ENCODE data around the gene PTPRH. TPM values are rescaled to one million over a fixed set of nuclear protein-coding genes. Genes with fewer than 3 reads are reported as not detected.

The PTPRH gene
- total RNA-seq, 1 donor from 2014 or later = not detected

DNA sequence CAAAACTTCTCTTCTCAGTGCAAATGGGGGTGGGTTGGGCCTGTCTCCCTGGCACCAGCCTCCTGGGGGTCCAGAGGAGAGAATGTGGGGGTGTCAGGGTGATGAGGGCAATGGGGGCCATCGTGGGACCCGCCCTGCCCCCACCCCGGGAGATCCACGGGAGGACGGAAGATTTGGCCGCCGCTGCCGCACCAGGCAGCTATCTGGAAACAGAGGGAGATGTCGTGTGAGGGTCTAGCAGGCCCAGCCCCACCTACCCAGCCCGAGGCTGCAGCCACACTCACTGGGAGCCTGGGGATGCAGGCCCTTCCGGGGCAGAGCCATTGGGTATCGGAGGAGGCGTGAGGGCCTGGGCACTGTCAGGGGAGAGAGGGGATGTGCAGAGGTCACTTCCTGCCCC is 21.0 kb upstream of the PTPRH start:
- no peak for DNase-seq (ENCODE audit: extremely low spot score, unreplicated experiment)
- Mint-ChIP-seq H3K4me3 (ENCODE audit: unreplicated experiment) (no peak overlapping the region), H3K36me3 (ENCODE audit: unreplicated experiment) (peaks cover 26% of the 10 kb centered on the region), H3K4me1 (ENCODE audit: unreplicated experiment) (no peaks in the 10 kb centered on the region), H3K27me3 (ENCODE audit: unreplicated experiment) (no peaks in the 10 kb centered on the region), H3K27ac (ENCODE audit: unreplicated experiment) (no peak overlapping the region), H3K9me3 (ENCODE audit: unreplicated experiment) (no peaks in the 10 kb centered on the region)
- TF ChIP-seq CTCF (IDR thresholded peaks at IDR 0.05) = no peak

DNA sequence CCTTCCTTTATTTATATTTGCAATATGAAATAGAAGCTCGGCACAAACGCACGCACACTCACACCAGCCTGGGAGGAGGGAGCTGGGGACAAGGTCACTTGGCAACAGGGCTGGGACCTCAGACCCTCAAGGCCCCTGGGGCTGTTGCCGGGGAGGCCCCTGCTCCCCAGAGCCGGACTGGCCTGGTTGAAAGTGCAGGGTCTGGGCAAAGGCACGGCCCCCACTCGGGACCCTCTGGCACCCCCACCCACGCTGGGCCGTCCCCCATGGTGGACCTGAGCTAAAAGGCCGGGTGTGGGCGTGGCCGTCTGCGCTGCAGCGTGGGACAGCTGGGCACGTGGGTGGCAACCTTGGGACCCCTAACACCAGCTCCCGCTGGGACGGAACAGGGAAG is 20.5 kb upstream of the PTPRH start:
- H3K9me3 Mint-ChIP-seq (ENCODE audit: unreplicated experiment) = no peaks in the 10 kb centered on the region
- no peaks in the 10 kb centered on the region for H3K4me1 Mint-ChIP-seq (ENCODE audit: unreplicated experiment)
- H3K27me3 Mint-ChIP-seq (ENCODE audit: unreplicated experiment) = no peaks in the 10 kb centered on the region
- TF ChIP-seq CTCF (IDR thresholded peaks at IDR 0.05) = no peak
- H3K27ac Mint-ChIP-seq (ENCODE audit: unreplicated experiment) = no peak overlapping the region
- DNase-seq (ENCODE audit: extremely low spot score, unreplicated experiment) = no peak
- no peak overlapping the region for H3K4me3 Mint-ChIP-seq (ENCODE audit: unreplicated experiment)
- peaks cover 22% of the 10 kb centered on the region for H3K36me3 Mint-ChIP-seq (ENCODE audit: unreplicated experiment)

DNA sequence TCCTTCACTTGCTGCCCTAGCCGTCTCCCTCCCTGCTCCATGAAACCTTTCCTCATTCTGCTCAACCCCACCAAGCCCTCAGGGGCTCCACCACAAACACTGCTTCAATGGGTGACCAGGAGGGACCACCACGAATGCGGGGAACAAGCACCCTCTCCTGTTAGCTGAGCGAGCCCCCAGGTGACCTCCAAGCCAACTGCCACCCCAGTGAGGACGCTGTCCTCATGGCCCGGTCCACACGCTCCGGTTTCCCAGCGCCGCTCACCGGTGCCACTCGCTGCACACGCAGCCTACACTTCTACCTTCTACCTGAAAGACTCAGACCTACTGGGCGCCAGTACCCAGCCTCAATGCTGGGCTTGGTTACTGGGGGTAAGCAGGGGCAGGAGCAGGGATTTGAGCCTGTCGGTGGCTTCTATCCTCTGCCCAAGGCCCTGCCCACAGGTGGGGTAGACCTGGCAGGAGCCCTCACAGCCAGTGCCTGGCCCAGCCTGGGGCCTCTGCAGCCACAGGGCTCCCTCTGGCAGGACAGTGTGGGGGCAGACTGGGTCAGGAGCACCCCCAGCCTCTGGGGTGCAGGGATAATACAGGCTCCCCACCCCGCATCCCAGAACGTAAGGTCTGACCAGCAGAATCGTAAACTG is 20.0 kb upstream of the PTPRH start:
- Mint-ChIP-seq H3K9me3 (ENCODE audit: unreplicated experiment) (no peaks in the 10 kb centered on the region), H3K4me3 (ENCODE audit: unreplicated experiment) (no peak overlapping the region), H3K4me1 (ENCODE audit: unreplicated experiment) (no peaks in the 10 kb centered on the region), H3K27me3 (ENCODE audit: unreplicated experiment) (no peaks in the 10 kb centered on the region), H3K36me3 (ENCODE audit: unreplicated experiment) (peaks cover 18% of the 10 kb centered on the region), H3K27ac (ENCODE audit: unreplicated experiment) (no peak overlapping the region)
- TF ChIP-seq CTCF (IDR thresholded peaks at IDR 0.05) = no peak
- DNase-seq (ENCODE audit: extremely low spot score, unreplicated experiment) = no peak

DNA sequence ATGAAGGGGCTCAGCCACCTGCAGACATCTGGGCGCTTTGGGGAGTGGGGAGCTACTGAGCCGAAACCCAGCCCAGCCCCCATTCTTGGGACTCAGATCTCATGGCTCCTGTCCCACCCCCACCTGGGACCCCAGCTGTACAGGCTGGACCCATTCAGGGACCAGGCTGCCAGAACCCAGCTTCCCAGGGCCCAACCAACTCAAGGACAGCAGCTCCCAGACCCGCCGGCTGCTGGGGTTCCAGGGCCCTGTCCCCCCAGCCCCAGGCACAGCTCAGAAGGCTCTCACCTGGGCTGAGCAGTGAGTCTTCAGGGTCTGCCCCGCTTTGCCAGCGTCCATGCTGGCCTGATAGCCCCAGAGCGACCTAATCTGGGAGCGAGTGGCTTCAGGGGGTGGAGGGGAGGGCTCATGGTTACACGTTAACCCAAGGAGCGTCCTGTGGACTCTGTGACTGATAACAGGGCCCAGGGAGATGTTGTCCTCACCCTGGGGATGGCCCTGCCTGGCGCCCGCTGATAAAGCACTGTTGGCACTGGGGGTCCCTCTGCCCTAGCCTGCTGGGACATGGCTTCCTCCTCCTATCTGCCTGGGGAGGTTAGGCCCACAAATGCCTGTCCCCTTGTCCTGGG is 19.2 kb upstream of the PTPRH start, which contains the start of gene TMEM86B:
TSS of gene TMEM86B (minus strand) at position 361 of the 629 bp plus-strand sequence. CDS start at position 339, 22 bp downstream.
- H3K4me3 Mint-ChIP-seq (ENCODE audit: unreplicated experiment) = no peak within 1 kb of the TSS
- no peak for TF ChIP-seq CTCF (IDR thresholded peaks at IDR 0.05)
- H3K27me3 Mint-ChIP-seq (ENCODE audit: unreplicated experiment) = no peaks in the 10 kb centered on the region
- H3K27ac Mint-ChIP-seq (ENCODE audit: unreplicated experiment) = no peak within 1 kb of the TSS
- no peaks in the 10 kb centered on the region for H3K4me1 Mint-ChIP-seq (ENCODE audit: unreplicated experiment)
- H3K9me3 Mint-ChIP-seq (ENCODE audit: unreplicated experiment) = no peaks in the 10 kb centered on the region
- H3K36me3 Mint-ChIP-seq (ENCODE audit: unreplicated experiment) = peaks cover 16% of the 10 kb centered on the region
- DNase-seq (ENCODE audit: extremely low spot score, unreplicated experiment) = no peak

GRCh38 chr19:55228015-55228391 is 18.7 kb upstream of the PTPRH start:
- no peaks in the 10 kb centered on the region for H3K4me1 Mint-ChIP-seq (ENCODE audit: unreplicated experiment)
- no peaks in the 10 kb centered on the region for H3K9me3 Mint-ChIP-seq (ENCODE audit: unreplicated experiment)
- peaks cover 14% of the 10 kb centered on the region for H3K36me3 Mint-ChIP-seq (ENCODE audit: unreplicated experiment)
- TF ChIP-seq CTCF (IDR thresholded peaks at IDR 0.05) = no peak
- no peaks in the 10 kb centered on the region for H3K27me3 Mint-ChIP-seq (ENCODE audit: unreplicated experiment)
- no peak overlapping the region for H3K27ac Mint-ChIP-seq (ENCODE audit: unreplicated experiment)
- no peak for DNase-seq (ENCODE audit: extremely low spot score, unreplicated experiment)
- no peak overlapping the region for H3K4me3 Mint-ChIP-seq (ENCODE audit: unreplicated experiment)
